ENCODE measurements around the gene MMP24OS. TPM values are rescaled to one million over a fixed set of nuclear protein-coding genes. Genes with fewer than 3 reads are reported as not detected.

Gene MMP24OS
- polyA plus RNA-seq, 4 donors = 29.3 to 53.2 (median 41.5) TPM

- no peak for DNase-seq (ENCODE audit: low read depth in 4 of 4, low spot score in 3 of 4)
These were observed 30.0 kb upstream of the MMP24OS start for GRCh38 chr20:35307666-35308653.

GRCh38 chr20:35306931-35307517 is 29.1 kb upstream of the MMP24OS start:
- no peak for DNase-seq (ENCODE audit: low read depth in 4 of 4, low spot score in 3 of 4)

- no peak for DNase-seq (ENCODE audit: low read depth in 4 of 4, low spot score in 3 of 4)
These were observed 28.0 kb upstream of the MMP24OS start for GRCh38 chr20:35305682-35306556.

GRCh38 chr20:35304956-35305355 is 27.0 kb upstream of the MMP24OS start:
- DNase-seq (ENCODE audit: low read depth in 4 of 4, low spot score in 3 of 4) = no peak

GRCh38 chr20:35303735-35304491 is 26.0 kb upstream of the MMP24OS start:
- peak; percentile 69 to 77 (median 74) for DNase-seq (ENCODE audit: low read depth in 4 of 4, low spot score in 3 of 4)

- no peak for DNase-seq (ENCODE audit: low read depth in 4 of 4, low spot score in 3 of 4)
These were observed 25.4 kb upstream of the MMP24OS start for GRCh38 chr20:35303382-35303734.

GRCh38 chr20:35302421-35303335 is 24.8 kb upstream of the MMP24OS start:
- DNase-seq (ENCODE audit: low read depth in 4 of 4, low spot score in 3 of 4) = no peak

GRCh38 chr20:35301426-35301825 is 23.5 kb upstream of the MMP24OS start:
- no peak for DNase-seq (ENCODE audit: low read depth in 4 of 4, low spot score in 3 of 4)

GRCh38 chr20:35300469-35301262 is 22.7 kb upstream of the MMP24OS start:
- DNase-seq (ENCODE audit: low read depth in 4 of 4, low spot score in 3 of 4) = no peak

- DNase-seq (ENCODE audit: low read depth in 4 of 4, low spot score in 3 of 4) = no peak
These were observed 21.9 kb upstream of the MMP24OS start for GRCh38 chr20:35299780-35300179.

GRCh38 chr20:35298264-35298663 is 20.3 kb upstream of the MMP24OS start:
- DNase-seq (ENCODE audit: low read depth in 4 of 4, low spot score in 3 of 4) = no peak

GRCh38 chr20:35297740-35298139 is 19.8 kb upstream of the MMP24OS start:
- DNase-seq (ENCODE audit: low read depth in 4 of 4, low spot score in 3 of 4) = no peak

GRCh38 chr20:35297155-35297554 is 19.2 kb upstream of the MMP24OS start:
- DNase-seq (ENCODE audit: low read depth in 4 of 4, low spot score in 3 of 4) = no peak

GRCh38 chr20:35296101-35296554 is 18.2 kb upstream of the MMP24OS start:
- DNase-seq (ENCODE audit: low read depth in 4 of 4, low spot score in 3 of 4) = no peak

GRCh38 chr20:35295674-35296073 is 17.8 kb upstream of the MMP24OS start:
- no peak for DNase-seq (ENCODE audit: low read depth in 4 of 4, low spot score in 3 of 4)

GRCh38 chr20:35295058-35295457 is 17.1 kb upstream of the MMP24OS start:
- no peak for DNase-seq (ENCODE audit: low read depth in 4 of 4, low spot score in 3 of 4)

GRCh38 chr20:35294293-35294685 is 16.4 kb upstream of the MMP24OS start:
- DNase-seq (ENCODE audit: low read depth in 4 of 4, low spot score in 3 of 4) = no peak

Data from right renal pelvis (tissue), 4 donors.